ENCODE data around the gene TMPO.
"Not testable (repeated sequence)": the region's sequence is repeated elsewhere in the genome, so short reads cannot be mapped to it uniquely, and the experiment has no call there.

TMPO gene

GRCh38 chr12:98515287-98516110 is at the start of gene TMPO:
Gene TMPO, plus strand, starts transcription at chr12:98515590. Its CDS starts 278 bp downstream, at chr12:98515868.
- DNase-seq (ENCODE audit: low read depth in 2 of 2) = peak; percentile 86 to 88

- no peak for DNase-seq (ENCODE audit: low read depth in 2 of 2)
These were observed 49.3 kb upstream of the TMPO start for GRCh38 chr12:98465950-98466602.

- DNase-seq (ENCODE audit: low read depth in 2 of 2) = no peak
These were observed 48.6 kb upstream of the TMPO start for GRCh38 chr12:98466640-98467400.

GRCh38 chr12:98469109-98469508 is 46.3 kb upstream of the TMPO start:
- no peak for DNase-seq (ENCODE audit: low read depth in 2 of 2)

- DNase-seq (ENCODE audit: low read depth in 2 of 2) = no peak
These were observed 44.8 kb upstream of the TMPO start for GRCh38 chr12:98470469-98471082.

GRCh38 chr12:98471085-98471484 is 44.3 kb upstream of the TMPO start:
- DNase-seq (ENCODE audit: low read depth in 2 of 2) = no peak

GRCh38 chr12:98475565-98475908 is 39.9 kb upstream of the TMPO start:
- no peak for DNase-seq (ENCODE audit: low read depth in 2 of 2)

GRCh38 chr12:98478606-98479005 is 36.8 kb upstream of the TMPO start:
- DNase-seq (ENCODE audit: low read depth in 2 of 2) = no peak

- DNase-seq (ENCODE audit: low read depth in 2 of 2) = no peak
These were observed 31.5 kb upstream of the TMPO start for GRCh38 chr12:98483621-98484503.

GRCh38 chr12:98485792-98486340 is 29.5 kb upstream of the TMPO start:
- DNase-seq (ENCODE audit: low read depth in 2 of 2) = no peak

GRCh38 chr12:98488416-98488815 is 27.0 kb upstream of the TMPO start:
- DNase-seq (ENCODE audit: low read depth in 2 of 2) = not testable (repeated sequence)

- DNase-seq (ENCODE audit: low read depth in 2 of 2) = no peak
These were observed 26.2 kb upstream of the TMPO start for GRCh38 chr12:98489176-98489575.

- DNase-seq (ENCODE audit: low read depth in 2 of 2) = peak; percentile 65 to 66
These were observed 24.6 kb upstream of the TMPO start for GRCh38 chr12:98490501-98491453.

GRCh38 chr12:98492580-98493140 is 22.7 kb upstream of the TMPO start:
- no peak for DNase-seq (ENCODE audit: low read depth in 2 of 2)

GRCh38 chr12:98501266-98501629 is 14.1 kb upstream of the TMPO start:
- DNase-seq (ENCODE audit: low read depth in 2 of 2) = not testable (repeated sequence)

- peak; percentile 74 to 78 for DNase-seq (ENCODE audit: low read depth in 2 of 2)
These were observed 12.1 kb upstream of the TMPO start for GRCh38 chr12:98503342-98503591.

GRCh38 chr12:98503592-98504367 is 11.6 kb upstream of the TMPO start:
- DNase-seq (ENCODE audit: low read depth in 2 of 2) = peak; percentile 86

- no peak for DNase-seq (ENCODE audit: low read depth in 2 of 2)
These were observed 11.1 kb upstream of the TMPO start for GRCh38 chr12:98504368-98504617.

- DNase-seq (ENCODE audit: low read depth in 2 of 2) = no peak
These were observed 6.3 kb upstream of the TMPO start for GRCh38 chr12:98509063-98509462.
